Activated CD4-positive, alpha-beta T cell treated with anti-CD3 and anti-CD28 coated beads, Interleukin-2, amount 50 U/mL, for 24 hours (primary cell): ENCODE measurements around the gene TMEM237.
"Not testable (repeated sequence)": the region's sequence is repeated elsewhere in the genome, so short reads cannot be mapped to it uniquely, and the experiment has no call there.

ENCODE experiments used
- DNase-seq, 2 donors: peaks; one replicate each; pipeline ENCODE4 v3.0.0-alpha.2; 2020; ENCODE audit warnings: low read depth in 1 of 2, low spot score in 1 of 2

Gene TMEM237

GRCh38 chr2:201643216-201643890 lies at the start of gene TMEM237:
TMEM237 (minus strand) TSS chr2:201643503; CDS start chr2:201643400, 103 bp downstream.
- DNase-seq, result peak in 1 of 2 donors; percentile 24

- no peak for DNase-seq
Observed at GRCh38 chr2:201685156-201685555, 41.9 kb upstream of the TMEM237 start.

GRCh38 chr2:201680743-201681142 lies 37.4 kb upstream of the TMEM237 start:
- no peak for DNase-seq

GRCh38 chr2:201678401-201678800 lies 35.1 kb upstream of the TMEM237 start:
- DNase-seq, result no peak

- DNase-seq, result no peak
Observed at GRCh38 chr2:201675454-201675853, 32.2 kb upstream of the TMEM237 start.

GRCh38 chr2:201674794-201675193 lies 31.5 kb upstream of the TMEM237 start:
- no peak for DNase-seq

GRCh38 chr2:201674298-201674697 lies 31.0 kb upstream of the TMEM237 start:
- DNase-seq, result no peak

GRCh38 chr2:201673546-201673945 lies 30.2 kb upstream of the TMEM237 start:
- DNase-seq, result no peak

GRCh38 chr2:201671205-201671604 lies 27.9 kb upstream of the TMEM237 start:
- not testable (repeated sequence) for DNase-seq

GRCh38 chr2:201669865-201670264 lies 26.6 kb upstream of the TMEM237 start:
- DNase-seq, result no peak

GRCh38 chr2:201668402-201668910 lies 25.2 kb upstream of the TMEM237 start:
- DNase-seq, result no peak

- DNase-seq, result no peak
Observed at GRCh38 chr2:201664334-201664733, 21.0 kb upstream of the TMEM237 start.

- no peak for DNase-seq
Observed at GRCh38 chr2:201661366-201661765, 18.1 kb upstream of the TMEM237 start.

- DNase-seq, result no peak
Observed at GRCh38 chr2:201660293-201660895, 17.1 kb upstream of the TMEM237 start.

- no peak for DNase-seq
Observed at GRCh38 chr2:201656740-201657139, 13.4 kb upstream of the TMEM237 start.

- DNase-seq, result no peak
Observed at GRCh38 chr2:201656102-201656501, 12.8 kb upstream of the TMEM237 start.

- DNase-seq, result no peak
Observed at GRCh38 chr2:201654616-201655384, 11.5 kb upstream of the TMEM237 start.

- DNase-seq, result no peak
Observed at GRCh38 chr2:201653221-201653620, 9.9 kb upstream of the TMEM237 start.

- no peak for DNase-seq
Observed at GRCh38 chr2:201649442-201649841, 6.1 kb upstream of the TMEM237 start.

GRCh38 chr2:201647431-201647830 lies 4.1 kb upstream of the TMEM237 start:
- no peak for DNase-seq

GRCh38 chr2:201644001-201644400 lies 698 bp upstream of the TMEM237 start:
- no peak for DNase-seq
